Hepatocyte (in vitro differentiated cells): ENCODE data around the gene ARHGEF10L.

Source experiments
- EZH2 ChIP-seq: fragments of 200-600 bp; sonication (generic); IDR thresholded peaks from 2 replicates; pipeline ENCODE4 v1.6.1; 2016; ENCODE audit warnings: antibody characterized with exemption, mild to moderate bottlenecking, borderline replicate concordance
- EZH2phosphoT487 ChIP-seq: fragments of 200-600 bp; sonication (generic); IDR thresholded peaks from one replicate; pipeline ENCODE4 v1.6.1; 2018; ENCODE audit warnings: antibody characterized with exemption, mild to moderate bottlenecking, low read depth, moderate library complexity; ENCODE audit not compliant: unreplicated experiment, severe bottlenecking
- TF ChIP-seq, protein P1 (sequence below): fragments of 200-600 bp; sonication (generic); IDR thresholded peaks from 2 replicates; pipeline ENCODE4 v1.5.1; 2016; ENCODE audit warnings: antibody characterized with exemption, mild to moderate bottlenecking; ENCODE audit not compliant: poor library complexity

DNA sequence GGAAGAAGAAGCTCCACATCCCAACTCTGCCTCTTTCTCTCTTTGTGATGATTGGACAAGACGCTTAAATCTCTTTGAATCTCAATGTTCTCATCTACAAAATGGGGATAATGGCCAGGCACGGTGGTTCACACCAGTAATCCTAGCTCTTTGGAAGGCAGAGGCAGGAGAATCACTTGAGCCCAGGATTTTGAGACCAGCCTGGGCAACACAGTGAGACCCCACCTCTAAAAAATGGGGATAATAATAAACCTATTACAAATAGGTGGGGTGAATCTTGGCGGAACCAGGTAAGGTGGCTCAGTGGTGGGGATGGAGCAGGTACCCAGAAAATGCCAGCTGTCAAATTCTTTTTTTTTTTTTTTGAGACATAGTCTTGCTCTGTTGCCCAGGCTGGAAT, 29.4 kb upstream of the ARHGEF10L start:
- no peak for TF ChIP-seq EZH2
- TF ChIP-seq, protein P1, sequence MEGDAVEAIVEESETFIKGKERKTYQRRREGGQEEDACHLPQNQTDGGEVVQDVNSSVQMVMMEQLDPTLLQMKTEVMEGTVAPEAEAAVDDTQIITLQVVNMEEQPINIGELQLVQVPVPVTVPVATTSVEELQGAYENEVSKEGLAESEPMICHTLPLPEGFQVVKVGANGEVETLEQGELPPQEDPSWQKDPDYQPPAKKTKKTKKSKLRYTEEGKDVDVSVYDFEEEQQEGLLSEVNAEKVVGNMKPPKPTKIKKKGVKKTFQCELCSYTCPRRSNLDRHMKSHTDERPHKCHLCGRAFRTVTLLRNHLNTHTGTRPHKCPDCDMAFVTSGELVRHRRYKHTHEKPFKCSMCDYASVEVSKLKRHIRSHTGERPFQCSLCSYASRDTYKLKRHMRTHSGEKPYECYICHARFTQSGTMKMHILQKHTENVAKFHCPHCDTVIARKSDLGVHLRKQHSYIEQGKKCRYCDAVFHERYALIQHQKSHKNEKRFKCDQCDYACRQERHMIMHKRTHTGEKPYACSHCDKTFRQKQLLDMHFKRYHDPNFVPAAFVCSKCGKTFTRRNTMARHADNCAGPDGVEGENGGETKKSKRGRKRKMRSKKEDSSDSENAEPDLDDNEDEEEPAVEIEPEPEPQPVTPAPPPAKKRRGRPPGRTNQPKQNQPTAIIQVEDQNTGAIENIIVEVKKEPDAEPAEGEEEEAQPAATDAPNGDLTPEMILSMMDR, result no peak
- no peak for TF ChIP-seq EZH2phosphoT487
